ENCODE results near the gene FURIN.
"Not testable (repeated sequence)": the region's sequence is repeated elsewhere in the genome, so short reads cannot be mapped to it uniquely, and the experiment has no call there.

FURIN gene

DNA sequence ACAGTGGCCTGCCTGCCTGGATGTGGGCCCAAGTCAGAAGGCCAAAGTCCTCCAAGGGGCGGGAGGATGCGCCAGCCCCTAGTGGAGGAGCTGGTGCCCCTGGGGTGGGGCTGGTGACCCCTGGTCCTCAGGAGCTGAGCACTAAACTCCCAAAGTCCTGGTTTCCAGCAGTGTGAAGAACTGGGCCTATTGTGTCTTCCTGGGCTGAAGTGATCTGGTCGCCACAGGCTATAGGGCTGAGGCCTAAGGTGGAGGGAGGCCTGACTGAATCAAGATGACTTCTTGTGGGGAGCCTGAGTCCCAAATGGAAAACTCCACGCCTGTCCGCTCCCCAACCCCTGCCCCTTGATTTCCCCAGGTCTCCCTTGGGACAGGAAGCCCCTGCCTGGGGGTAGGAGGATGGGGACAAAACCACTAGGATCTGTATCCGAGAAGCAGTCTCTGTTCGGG is 15.2 kb downstream of the FURIN start:
- DNase-seq (ENCODE audit: low spot score), result no peak

DNA sequence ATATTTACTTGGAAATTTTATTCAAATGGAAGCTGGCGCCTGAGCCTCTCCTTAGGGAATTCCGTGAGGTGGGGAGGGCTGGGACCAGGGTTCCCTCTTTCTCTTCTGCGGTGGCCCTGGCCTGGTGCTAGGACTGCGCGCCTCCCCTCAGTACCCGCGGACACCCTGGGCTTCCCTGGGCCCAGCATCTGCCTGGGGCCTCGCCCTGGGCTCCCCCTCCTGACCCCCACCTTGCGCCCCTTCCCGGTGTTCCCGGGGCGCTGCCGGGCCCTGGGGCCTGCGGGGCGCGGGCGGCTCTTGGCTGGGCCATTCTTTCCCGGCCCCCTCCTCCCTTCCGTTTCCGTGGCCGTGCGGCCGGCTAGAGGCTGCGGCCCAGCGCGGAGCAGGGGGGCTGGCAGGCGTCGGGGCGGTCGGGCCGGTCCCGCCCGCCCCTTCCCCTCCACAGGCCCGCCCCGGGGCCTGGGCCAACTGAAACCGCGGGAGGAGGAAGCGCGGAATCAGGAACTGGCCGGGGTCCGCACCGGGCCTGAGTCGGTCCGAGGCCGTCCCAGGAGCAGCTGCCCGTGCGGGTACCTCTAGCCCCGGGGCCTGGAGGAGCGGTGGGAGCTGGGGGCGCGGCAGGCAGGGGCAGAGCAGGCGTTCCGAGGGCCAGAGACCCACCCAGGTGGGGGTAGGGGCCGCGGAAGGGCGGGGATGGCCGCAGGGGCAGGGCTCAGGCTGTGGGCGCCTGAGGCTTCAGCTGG is 15.8 kb downstream of the FURIN start, which contains the start of gene FES:
TSS of gene FES (plus strand) at position 529 of the 743 bp plus-strand sequence. CDS start 542 bp downstream, outside the sequence.
- peak; percentile 49 for DNase-seq (ENCODE audit: low spot score)

DNA sequence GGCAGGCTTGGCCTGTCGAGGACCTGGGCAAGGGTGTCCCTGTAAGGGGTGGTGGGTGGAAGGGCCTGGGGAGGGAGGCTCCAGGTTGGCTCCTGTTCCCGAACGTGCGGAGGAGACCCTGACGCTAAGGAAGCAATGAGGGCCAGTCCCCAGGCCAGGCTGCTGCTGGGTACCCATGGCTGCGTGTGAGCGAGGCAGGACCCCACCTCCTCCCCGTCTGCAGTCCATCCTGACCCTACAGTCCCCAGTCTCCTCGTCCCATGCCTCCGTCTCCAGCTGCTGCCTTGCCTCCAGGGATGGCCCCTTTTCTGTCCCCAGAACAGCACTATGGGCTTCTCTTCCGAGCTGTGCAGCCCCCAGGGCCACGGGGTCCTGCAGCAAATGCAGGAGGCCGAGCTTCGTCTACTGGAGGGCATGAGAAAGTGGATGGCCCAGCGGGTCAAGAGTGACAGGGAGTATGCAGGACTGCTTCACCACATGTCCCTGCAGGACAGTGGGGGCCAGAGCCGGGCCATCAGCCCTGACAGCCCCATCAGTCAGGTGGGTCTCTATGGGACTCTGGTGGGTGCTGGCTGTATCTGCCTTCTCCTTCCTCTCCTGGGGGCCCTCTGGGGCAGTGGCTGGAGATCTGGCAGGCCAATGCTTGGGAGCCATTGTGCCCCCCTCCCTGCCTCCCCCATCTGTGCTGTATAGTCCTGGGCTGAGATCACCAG is 16.5 kb downstream of the FURIN start:
- no peak for DNase-seq (ENCODE audit: low spot score)

DNA sequence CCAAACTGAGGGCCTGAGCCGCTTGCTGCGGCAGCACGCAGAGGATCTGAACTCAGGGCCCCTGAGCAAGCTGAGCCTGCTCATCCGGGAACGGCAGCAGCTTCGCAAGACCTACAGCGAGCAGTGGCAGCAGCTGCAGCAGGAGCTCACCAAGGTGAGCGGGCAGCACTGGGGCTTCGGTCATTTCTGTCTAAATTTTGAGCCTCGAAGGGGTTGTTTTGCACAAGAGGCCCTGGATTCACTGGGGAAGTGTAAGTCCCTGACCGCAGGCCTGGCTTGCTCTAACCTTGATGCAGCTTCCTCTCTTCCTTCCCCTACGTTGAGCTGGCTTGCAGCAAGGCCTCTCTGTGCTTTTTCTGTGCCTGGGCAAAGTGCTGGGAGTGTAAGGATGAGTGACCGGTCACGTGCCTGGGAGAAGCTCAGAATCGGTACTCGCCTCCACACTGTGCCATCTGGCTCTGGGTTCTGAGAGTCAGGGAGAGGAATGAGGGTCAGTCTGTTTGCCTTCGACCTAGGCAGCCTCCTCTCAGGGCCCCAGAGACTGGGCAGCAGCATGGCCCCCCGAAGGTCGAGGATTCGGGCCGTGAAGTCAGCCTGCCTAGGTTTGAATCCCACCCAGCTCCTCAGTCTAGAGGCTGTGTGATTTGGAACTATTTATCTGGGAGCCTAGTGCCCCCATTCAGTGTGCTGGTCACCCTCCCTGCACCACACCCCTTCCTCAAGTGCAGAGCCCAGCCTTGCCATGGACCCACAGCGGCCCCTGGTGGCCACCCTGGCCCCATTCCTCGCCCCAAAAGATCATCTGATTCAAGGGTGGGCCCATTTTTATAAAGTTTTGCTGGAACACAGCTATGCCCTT is 17.3 kb downstream of the FURIN start:
- peak; percentile 82 for DNase-seq (ENCODE audit: low spot score)

DNA sequence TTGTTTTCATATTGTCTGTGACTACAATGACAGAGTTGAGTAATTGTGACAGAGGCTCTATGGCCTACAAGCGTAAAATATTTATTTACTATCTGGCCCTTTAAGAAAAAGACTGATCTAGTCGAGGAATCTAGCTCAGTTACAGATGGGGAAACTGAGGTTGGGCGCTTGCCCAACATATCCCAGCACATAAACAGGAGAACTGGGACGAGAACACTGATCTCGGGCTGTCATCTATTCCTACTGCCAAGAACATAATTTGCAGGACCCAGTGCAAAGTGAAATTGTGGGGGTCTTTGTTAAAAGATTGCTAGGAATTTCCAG is 17.9 kb downstream of the FURIN start:
- DNase-seq (ENCODE audit: low spot score), result no peak

DNA sequence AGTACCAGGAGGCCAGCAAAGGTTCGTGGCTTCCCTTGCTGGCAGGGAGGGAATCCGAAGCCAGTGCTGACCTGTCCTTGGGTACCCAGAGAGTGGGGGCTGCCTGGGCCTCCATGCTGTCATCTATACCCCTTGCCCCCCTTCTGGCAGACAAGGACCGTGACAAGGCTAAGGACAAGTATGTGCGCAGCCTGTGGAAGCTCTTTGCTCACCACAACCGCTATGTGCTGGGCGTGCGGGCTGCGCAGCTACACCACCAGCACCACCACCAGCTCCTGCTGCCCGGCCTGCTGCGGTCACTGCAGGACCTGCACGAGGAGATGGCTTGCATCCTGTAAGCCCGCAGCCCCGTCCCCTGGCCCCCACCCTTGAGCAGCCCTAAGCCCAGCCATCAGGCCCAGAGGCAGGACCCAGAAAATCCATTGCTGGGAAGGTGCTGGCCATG is 18.7 kb downstream of the FURIN start:
- no peak for DNase-seq (ENCODE audit: low spot score)

DNA sequence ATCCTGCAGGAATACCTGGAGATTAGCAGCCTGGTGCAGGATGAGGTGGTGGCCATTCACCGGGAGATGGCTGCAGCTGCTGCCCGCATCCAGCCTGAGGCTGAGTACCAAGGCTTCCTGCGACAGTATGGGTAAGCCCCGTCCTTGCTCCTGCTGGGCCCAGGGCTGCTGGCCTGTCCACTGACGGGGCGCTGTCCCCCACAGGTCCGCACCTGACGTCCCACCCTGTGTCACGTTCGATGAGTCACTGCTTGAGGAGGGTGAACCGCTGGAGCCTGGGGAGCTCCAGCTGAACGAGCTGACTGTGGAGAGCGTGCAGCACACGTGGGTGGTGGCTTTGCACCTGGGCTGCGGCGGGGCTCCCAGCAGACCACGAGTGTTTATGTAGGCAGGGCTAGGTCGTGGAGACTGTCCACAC is 20.9 kb downstream of the FURIN start:
- DNase-seq (ENCODE audit: low spot score), result no peak

DNA sequence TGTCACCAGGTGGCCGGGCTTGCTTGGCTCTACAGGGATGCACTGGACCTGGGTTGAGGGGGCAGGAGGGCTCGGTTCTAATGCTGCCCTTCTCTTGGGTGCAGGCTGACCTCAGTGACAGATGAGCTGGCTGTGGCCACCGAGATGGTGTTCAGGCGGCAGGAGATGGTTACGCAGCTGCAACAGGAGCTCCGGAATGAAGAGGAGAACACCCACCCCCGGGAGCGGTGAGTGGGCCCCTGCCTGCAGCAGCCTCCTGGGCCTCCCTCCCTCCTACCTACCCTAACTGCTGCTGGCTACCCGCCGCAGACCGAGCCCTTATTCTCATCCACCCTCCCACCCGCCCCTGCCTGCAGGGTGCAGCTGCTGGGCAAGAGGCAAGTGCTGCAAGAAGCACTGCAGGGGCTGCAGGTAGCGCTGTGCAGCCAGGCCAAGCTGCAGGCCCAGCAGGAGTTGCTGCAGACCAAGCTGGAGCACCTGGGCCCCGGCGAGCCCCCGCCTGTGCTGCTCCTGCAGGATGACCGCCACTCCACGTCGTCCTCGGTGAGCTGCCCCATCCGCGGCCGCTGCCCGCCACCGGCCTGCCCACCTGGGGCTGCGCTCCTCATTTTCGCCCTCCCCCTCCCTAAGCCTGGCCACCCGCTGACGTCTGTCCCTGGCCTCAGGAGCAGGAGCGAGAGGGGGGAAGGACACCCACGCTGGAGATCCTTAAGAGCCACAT is 21.5 kb downstream of the FURIN start:
- DNase-seq (ENCODE audit: low spot score), result no peak

DNA sequence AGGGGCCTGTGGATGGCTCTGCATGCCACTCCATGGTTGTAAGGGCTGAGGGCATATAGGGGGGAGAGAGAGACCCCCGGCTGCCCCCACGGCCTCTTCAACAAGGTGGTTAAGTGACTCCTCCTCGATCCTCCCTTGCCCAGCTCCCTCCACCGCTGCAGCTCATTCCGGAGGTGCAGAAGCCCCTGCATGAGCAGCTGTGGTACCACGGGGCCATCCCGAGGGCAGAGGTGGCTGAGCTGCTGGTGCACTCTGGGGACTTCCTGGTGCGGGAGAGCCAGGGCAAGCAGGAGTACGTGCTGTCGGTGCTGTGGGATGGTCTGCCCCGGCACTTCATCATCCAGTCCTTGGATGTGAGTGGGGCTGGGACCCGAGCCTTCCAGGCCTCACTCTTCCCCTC is 22.5 kb downstream of the FURIN start:
- DNase-seq (ENCODE audit: low spot score), result no peak

DNA sequence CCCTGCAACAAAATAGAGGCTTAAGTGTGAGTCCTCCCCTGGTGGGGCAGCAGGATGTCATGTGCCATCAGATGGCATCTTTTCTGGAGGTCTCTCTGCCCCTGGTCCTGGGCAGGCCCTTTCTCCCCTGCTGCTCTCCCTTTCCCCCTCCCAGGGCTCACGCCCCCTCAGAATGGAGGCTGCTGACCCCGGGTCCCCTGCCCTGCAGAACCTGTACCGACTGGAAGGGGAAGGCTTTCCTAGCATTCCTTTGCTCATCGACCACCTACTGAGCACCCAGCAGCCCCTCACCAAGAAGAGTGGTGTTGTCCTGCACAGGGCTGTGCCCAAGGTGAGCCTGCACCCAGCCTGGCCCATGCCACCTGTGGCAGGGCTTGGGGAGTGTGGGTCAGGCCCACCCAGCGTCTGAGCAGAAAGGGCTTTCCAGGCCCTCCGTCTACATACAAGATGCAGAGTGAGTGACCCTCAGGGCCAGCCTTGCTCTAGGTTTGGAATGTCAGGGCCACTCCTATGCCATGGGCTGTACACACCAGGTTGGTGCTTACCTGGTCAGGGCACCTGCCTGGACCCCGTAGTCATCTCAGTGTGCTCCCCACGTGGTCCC is 23.1 kb downstream of the FURIN start:
- no peak for DNase-seq (ENCODE audit: low spot score)

DNA sequence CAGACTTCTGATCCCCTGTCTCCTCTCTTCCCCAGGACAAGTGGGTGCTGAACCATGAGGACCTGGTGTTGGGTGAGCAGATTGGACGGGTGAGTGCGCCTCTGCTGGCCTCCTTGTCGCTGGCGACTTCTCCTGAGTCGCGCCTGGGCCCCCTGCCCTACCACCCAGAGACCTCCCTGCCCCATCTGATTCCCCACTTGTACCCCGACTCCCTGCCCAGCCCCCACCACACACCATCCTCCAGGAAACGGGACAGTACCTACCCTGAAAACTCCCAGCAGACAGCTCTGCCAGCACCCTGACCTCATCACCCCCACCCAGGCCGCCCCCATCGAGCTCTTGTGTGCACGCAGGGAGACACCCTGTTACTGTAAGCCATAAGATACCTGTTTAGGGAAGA is 23.6 kb downstream of the FURIN start:
- DNase-seq (ENCODE audit: low spot score), result no peak

DNA sequence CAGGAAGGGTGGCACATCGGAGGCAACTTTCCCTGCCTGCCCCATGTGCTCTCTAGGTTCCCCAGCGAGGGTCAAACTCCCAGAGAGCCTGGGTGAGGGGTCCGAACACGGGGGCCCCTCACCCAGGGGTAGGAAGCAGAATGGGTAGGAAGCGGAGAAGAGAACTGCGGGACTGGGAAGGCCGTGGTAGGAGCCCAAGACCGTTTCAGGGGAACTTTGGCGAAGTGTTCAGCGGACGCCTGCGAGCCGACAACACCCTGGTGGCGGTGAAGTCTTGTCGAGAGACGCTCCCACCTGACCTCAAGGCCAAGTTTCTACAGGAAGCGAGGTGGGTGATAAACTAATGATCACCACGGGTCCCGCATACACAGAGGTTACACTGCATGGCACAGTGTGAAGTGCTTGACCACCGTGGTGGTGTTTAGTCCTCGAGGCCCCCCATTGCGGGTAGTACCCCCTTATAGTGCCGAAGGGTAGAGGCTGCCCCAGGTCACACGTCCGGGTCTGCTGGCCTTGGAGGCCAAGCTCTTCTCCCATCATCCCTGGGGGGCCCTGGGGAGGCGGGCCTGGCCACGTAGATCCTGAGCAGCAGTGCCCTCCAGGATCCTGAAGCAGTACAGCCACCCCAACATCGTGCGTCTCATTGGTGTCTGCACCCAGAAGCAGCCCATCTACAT is 24.2 kb downstream of the FURIN start:
- DNase-seq (ENCODE audit: low spot score), result no peak

DNA sequence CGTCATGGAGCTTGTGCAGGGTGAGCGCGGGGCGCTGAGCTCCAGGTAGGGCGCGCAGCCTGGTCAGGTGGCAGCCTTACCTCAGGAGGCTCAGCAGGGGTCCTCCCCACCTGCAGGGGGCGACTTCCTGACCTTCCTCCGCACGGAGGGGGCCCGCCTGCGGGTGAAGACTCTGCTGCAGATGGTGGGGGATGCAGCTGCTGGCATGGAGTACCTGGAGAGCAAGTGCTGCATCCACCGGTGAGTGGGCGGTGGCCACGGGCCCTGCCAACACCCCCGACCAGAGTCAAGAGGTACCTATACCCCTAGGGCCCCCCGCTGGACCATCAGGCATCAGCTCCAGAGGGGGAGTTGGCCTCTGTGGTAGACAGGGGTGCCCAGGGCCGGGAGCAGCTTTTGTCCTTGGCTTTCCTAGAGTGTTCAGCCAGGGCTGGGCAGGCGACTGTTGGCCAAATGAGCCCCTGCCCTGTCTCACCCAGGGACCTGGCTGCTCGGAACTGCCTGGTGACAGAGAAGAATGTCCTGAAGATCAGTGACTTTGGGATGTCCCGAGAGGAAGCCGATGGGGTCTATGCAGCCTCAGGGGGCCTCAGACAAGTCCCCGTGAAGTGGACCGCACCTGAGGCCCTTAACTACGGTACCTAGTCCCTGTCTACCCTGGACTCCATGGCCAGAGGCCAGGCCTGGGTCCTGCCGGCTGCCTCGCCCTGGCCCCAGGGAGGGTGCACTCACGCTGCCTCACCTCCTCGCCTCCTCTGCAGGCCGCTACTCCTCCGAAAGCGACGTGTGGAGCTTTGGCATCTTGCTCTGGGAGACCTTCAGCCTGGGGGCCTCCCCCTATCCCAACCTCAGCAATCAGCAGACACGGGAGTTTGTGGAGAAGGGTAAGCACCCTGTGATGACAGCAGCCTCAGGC is 25.0 kb downstream of the FURIN start:
- no peak for DNase-seq (ENCODE audit: low spot score)

DNA sequence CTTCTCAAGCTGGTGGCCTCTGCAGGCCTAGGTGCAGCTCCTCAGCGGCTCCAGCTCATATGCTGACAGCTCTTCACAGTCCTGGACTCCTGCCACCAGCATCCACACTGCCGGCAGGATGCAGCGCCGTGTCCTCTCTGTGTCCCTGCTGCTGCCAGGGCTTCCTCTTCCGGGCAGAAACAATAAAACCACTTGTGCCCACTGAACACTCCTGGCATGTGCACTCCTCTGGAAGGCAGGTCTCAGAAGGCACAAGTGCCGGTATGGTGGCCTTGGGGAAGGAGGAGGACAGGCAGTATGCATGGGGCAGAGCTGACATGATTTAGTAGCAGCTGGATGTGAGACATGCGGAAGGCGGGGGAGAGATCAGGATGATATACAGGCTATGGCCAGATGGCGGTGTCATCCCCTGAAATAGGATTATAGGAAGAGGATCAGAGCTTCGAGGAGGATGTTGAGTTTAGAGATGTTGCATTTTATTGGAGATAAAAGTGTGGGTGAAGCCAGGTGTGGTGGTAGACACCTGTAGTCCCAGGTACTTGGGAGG is 27.3 kb downstream of the FURIN start:
- no peak for DNase-seq (ENCODE audit: low spot score)

DNA sequence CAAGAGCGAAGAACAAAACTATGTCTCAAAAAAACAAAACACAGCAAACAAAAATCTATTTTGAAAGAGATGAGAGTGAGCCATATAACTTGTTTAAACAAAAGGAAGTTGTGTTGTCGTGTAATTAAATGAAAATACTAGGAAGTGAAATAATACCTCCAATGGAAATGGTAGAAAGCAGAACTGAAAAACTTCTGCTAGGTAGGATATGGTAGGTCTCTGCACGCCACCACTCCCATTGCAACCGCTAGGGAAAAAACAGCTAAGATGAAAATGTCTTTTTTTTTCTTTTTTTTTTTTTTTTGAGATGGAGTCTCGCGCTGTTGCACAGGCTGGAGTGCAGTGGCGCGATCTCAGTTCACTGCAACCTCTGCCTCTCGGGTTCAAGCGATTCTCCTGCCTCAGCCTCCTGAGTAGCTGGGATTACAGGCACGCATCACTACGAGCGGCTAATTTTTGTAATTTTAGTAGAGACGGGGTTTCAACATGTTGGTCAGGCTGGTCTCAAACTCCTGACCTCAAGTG is 28.8 kb downstream of the FURIN start:
- not testable (repeated sequence) for DNase-seq (ENCODE audit: low spot score)

DNA sequence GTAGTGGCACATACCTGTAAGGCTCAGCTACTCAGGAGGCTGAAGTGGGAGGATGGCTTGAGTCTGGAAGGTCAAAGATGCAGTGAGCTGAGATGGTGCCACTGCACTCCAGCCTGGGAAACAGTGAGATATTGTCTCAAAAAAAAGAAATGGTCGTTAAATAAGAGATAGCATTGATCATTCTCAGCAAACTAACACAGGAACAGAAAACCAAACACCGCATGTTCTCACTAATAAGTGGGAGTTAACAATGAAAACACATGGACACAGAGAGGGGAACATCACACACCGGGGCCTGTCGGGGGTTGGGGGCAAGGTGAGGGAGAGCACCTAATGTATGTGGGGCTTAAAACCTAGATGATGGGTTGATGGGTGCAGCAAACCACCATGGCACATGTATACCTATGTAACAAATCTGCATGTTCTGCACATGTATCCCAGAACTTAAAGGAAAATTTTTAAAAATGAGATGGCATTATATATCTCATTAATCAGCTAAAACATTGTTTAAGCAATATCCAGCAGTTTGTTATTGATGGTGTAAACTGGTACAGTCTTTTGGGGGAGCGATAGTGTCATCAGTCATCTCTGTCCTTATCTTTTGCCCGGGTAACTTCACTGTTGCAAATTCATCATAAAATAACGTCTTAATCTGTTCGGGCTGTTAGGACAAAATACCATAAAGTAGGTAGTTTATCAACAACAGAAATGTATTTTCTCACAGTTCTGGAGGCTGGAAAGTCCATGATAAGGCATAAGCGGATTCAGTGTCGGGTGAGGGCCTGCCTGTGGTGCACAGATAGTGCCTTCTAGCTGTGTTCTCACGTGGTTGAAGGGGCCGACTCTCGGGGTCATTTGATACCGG is 33.0 kb downstream of the FURIN start:
- peak; percentile 33 for DNase-seq (ENCODE audit: low spot score)

DNA sequence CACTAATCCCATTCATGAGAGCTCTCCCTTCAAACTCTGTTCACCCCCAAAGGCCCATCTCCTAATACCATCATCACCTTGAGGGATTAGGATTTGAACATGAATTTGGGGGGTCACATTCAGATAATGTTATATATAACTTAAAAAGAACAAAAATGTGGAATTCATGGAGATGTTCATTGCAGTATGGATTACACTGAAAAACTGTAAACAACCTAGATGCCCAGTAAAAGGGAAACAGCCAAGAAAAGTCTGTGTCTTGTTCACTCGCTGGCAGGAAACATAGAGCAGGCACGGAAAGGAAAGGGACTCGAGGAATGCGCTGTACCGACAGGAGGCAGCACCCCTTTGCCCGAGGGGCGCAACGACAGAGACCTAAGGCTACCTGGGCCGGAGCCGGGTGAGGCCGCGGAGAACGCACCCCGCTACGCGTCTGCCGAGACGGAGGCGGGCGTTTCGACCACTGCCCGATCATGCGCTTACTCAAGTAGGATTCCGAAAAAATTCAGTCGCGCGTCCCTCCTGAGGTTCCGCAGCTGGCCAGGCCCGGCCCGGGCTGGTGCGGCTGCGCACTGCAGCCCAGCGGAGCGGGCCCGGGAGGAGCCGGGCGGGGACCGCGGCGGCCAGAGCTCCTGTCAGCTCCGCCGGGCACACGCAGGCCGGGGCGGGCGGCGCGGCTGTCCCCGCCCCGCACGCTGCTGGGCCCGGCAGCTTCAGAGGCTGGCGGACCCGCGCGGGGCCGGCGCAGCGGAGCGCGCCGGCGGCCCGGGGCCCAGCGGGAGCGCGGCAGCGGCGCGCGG is 33.9 kb downstream of the FURIN start:
- peak; percentile 100 for DNase-seq (ENCODE audit: low spot score)
